ENCODE results near the gene ZNF652. TPM values are rescaled to one million over a fixed set of nuclear protein-coding genes. Genes with fewer than 3 reads are reported as not detected.

Gene ZNF652
- total RNA-seq, 2 donors from 2014 or later, result 59.7 to 88.5 TPM

DNA sequence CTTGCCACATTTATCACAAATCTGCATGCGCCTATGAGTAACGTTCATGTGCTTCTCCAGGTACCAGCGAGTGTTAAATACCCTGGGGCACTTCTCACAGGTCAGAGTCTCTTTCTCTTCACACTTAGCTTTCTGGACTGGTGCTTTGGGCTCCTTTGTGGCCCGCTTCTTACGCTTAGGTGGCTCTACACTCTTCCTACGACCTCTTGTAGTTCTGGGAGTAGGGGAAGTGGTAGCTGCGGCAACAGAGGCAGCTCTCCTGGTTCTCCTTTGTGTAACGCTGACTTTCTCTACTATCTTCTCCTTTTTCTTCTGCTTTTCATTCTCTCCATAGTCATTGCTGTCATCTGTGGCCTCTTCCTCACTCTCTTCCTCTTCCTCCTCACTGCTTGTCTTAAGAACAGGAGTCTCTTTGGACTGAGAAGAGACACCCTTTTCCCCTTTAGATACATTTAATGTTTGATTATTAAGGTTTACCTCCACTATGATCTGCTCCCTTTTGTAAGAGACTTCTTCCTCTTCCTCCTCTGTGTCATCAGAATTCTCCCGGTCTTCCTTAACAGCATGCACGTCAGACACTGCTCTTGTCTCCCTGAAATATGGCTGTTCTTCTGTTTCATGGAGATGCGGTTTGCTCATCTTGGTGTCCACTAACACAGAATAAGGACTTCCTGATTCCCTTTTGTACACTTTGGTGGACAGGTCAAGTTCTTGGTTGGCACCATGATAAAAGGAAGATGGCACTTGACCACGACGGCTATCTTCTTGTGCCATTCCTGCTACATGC lies 45.0 kb downstream of the ZNF652 start:
- H3K9me3 ChIP-seq, result no peaks in the 10 kb centered on the region
- TF ChIP-seq POLR2A (IDR thresholded peaks at IDR 0.05) (no peak), POLR2AphosphoS5 (IDR thresholded peaks at IDR 0.05) (no peak)
- TF ChIP-seq, protein P1, sequence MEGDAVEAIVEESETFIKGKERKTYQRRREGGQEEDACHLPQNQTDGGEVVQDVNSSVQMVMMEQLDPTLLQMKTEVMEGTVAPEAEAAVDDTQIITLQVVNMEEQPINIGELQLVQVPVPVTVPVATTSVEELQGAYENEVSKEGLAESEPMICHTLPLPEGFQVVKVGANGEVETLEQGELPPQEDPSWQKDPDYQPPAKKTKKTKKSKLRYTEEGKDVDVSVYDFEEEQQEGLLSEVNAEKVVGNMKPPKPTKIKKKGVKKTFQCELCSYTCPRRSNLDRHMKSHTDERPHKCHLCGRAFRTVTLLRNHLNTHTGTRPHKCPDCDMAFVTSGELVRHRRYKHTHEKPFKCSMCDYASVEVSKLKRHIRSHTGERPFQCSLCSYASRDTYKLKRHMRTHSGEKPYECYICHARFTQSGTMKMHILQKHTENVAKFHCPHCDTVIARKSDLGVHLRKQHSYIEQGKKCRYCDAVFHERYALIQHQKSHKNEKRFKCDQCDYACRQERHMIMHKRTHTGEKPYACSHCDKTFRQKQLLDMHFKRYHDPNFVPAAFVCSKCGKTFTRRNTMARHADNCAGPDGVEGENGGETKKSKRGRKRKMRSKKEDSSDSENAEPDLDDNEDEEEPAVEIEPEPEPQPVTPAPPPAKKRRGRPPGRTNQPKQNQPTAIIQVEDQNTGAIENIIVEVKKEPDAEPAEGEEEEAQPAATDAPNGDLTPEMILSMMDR (IDR thresholded peaks at IDR 0.05), result no peak
- intact Hi-C loops (cut with DNase I), result loop anchor here (10.0 kb wide), 1 partner anchor 238 kb away; no protein-coding TSS in a partner anchor
- no peak overlapping the region for H3K4me3 ChIP-seq
- WGBS, result 86% methylated on average over 13 of the region's 13 CpGs
- H3K27me3 ChIP-seq (replicated peaks; ENCODE audit: insufficient read depth), result no peaks in the 10 kb centered on the region
- DNase-seq (ENCODE audit: low spot score), result no peak
- peak overlapping the region in 1 of 2 donors; percentile 20 for H3K27ac ChIP-seq
- H3K4me1 ChIP-seq (replicated peaks), result peaks cover 2% of the 10 kb centered on the region
- H3K36me3 ChIP-seq, result no peaks in the 10 kb centered on the region

DNA sequence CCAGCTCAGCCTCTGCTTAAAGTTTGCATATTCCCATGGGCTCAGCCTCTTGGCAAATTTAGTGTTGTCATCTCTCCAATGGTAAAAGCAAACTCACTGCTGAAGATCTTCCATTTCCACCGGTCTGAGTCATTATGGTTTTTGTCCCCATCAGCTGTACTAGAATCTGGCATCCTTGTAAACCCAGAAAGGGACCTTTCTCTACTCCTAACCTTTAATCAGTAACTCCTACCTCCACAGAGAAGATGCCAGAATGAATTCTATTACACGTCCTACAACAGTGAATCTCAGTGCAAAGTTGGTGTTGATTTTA lies 45.8 kb downstream of the ZNF652 start:
- no peaks in the 10 kb centered on the region for H3K9me3 ChIP-seq
- H3K27me3 ChIP-seq (replicated peaks; ENCODE audit: insufficient read depth), result no peaks in the 10 kb centered on the region
- H3K4me3 ChIP-seq, result no peak overlapping the region
- intact Hi-C loops (cut with DNase I), result loop anchor here (10.0 kb wide), 1 partner anchor 239 kb away; no protein-coding TSS in a partner anchor
- H3K36me3 ChIP-seq, result peaks cover 0 to 3% of the 10 kb centered on the region in 2 donors
- peak overlapping the region in 1 of 2 donors; percentile 20 for H3K27ac ChIP-seq
- peaks cover 2% of the 10 kb centered on the region for H3K4me1 ChIP-seq (replicated peaks)
- DNase-seq (ENCODE audit: low spot score), result no peak
- TF ChIP-seq POLR2A (IDR thresholded peaks at IDR 0.05) (no peak), POLR2AphosphoS5 (IDR thresholded peaks at IDR 0.05) (no peak)
- TF ChIP-seq, protein P1 (IDR thresholded peaks at IDR 0.05), result no peak
- WGBS, result 37% methylated on average over 2 of the region's 2 CpGs

GRCh38 chr17:49315551-49316257 lies 46.3 kb downstream of the ZNF652 start:
- Histone ChIP-seq H3K4me1 (replicated peaks) (peaks cover 2% of the 10 kb centered on the region), H3K27me3 (replicated peaks; ENCODE audit: insufficient read depth) (no peaks in the 10 kb centered on the region), H3K4me3 (no peak overlapping the region), H3K27ac (peak overlapping the region in 1 of 2 donors; percentile 20), H3K9me3 (no peaks in the 10 kb centered on the region), H3K36me3 (peaks cover 0 to 3% of the 10 kb centered on the region in 2 donors)
- TF ChIP-seq, protein P1 (IDR thresholded peaks at IDR 0.05), result peak; percentile 76 to 90 (median 80)
- TF ChIP-seq POLR2A (IDR thresholded peaks at IDR 0.05) (no peak), POLR2AphosphoS5 (IDR thresholded peaks at IDR 0.05) (peak; percentile 92)
- WGBS, result 38% methylated on average over 9 of the region's 9 CpGs
- DNase-seq (ENCODE audit: low spot score), result peak; percentile 84
- intact Hi-C loops (cut with DNase I), result loop anchor here (10.0 kb wide), 1 partner anchor 239 kb away; no protein-coding TSS in a partner anchor

DNA sequence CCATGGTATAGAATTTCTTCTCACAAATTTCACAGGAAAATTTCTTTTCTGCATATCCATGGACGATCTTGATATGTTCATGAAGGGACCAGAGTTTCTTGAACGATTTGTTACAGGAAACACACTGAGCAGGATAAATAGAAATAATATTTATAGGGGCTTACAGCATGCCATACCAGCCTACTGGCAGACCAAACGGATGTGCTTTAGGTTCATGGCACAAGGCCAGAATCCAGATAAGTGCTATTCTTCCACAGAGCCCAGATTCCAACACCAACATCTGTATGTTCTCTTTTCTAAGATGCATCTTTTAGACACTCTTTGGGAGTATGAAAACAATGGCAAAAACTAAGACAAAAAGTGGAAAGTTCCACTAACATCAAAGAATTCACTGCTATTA lies 49.3 kb downstream of the ZNF652 start:
- peaks cover 0 to 3% of the 10 kb centered on the region in 2 donors for H3K36me3 ChIP-seq
- peaks cover 2% of the 10 kb centered on the region for H3K4me1 ChIP-seq (replicated peaks)
- H3K4me3 ChIP-seq, result no peak overlapping the region
- 54% methylated on average over 3 of the region's 3 CpGs for WGBS
- TF ChIP-seq POLR2AphosphoS5 (IDR thresholded peaks at IDR 0.05) (no peak), POLR2A (IDR thresholded peaks at IDR 0.05) (no peak)
- TF ChIP-seq, protein P1 (IDR thresholded peaks at IDR 0.05), result no peak
- no peak overlapping the region for H3K27ac ChIP-seq
- no peaks in the 10 kb centered on the region for H3K27me3 ChIP-seq (replicated peaks; ENCODE audit: insufficient read depth)
- H3K9me3 ChIP-seq, result no peaks in the 10 kb centered on the region
- intact Hi-C loops (cut with DNase I), result loop anchor here (10.0 kb wide), 1 partner anchor 242 kb away; no protein-coding TSS in a partner anchor
- DNase-seq (ENCODE audit: low spot score), result no peak

Measured in prostate gland (tissue), 2 donors.